HG02763 (cell line): ENCODE data around the gene ZNRF1.

Source experiments
- ATAC-seq: cut with Tn5 transposase; IDR thresholded peaks from one replicate; pipeline ENCODE4 v1.9.1; 2021; ENCODE audit warnings: mild to moderate bottlenecking, moderate library complexity; ENCODE audit not compliant: unreplicated experiment

ZNRF1 gene

DNA sequence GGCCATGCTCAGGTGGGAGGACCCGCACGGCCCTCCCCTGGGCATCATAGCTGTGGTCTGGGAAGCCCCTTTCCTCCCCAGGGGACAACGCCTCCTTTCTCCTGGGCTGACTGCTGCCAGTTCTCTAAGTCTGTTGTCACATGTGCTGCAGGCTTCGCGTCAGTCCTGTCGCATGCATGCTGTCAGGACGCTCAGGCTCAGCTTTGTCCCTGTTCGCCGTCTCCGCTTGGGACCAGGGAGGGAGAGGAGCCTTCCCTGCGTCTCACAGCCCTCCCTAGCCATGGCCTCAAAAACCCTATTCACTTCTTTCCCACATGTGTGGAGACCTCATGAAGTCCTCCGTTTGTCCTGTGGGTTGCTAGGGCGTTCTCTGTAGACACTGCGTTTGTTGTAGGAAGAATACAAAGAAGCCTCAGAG is 96.4 kb downstream of the ZNRF1 start:
- ATAC-seq, result no peak

DNA sequence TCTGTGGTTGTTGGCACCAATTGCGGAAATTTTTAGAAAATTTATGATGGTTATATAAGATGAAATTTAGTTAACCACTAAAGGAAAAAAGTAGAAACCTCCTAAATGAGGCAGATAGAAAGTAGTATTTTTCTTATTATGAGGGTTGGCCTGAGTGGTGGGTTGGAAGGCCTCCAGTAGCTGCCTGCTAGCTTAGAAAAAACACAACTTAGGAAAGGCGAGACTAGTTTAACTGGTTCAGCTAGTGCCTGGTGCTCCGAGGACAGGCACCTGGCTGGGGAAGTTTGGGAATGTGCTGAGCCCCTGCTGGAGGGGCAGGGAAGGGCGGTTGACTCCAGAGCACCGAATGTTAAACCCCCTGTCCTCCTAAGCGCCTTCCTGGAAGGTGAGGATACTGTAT is 97.8 kb downstream of the ZNRF1 start:
- ATAC-seq, result no peak

DNA sequence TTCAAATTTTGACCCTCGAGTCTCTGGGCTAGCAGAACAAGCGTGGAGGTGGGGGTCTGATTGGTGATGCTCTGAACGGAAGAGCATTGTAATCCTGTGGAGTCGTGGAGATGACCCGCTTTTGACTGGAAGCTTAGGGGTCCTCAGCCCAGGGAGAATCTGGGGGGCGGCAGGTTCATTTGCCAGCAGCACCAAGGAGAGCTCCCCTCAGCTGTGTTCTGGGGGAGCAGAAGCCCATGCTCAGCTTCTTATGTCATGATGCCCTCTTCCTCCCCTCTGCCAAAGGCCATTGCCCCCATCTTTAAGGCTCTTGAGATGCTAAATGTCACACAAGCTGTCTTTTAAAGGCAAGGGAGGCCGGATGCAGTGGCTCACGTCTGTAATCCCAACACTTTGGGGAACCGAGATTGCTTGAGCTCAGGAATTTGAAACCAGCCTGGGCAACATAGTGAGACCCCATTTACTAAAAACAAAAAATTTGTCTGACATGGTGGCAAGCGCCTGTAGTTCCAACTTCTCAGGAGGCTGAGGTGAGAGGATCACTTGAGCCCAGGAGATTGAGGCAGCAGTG is 98.5 kb downstream of the ZNRF1 start:
- ATAC-seq, result no peak

DNA sequence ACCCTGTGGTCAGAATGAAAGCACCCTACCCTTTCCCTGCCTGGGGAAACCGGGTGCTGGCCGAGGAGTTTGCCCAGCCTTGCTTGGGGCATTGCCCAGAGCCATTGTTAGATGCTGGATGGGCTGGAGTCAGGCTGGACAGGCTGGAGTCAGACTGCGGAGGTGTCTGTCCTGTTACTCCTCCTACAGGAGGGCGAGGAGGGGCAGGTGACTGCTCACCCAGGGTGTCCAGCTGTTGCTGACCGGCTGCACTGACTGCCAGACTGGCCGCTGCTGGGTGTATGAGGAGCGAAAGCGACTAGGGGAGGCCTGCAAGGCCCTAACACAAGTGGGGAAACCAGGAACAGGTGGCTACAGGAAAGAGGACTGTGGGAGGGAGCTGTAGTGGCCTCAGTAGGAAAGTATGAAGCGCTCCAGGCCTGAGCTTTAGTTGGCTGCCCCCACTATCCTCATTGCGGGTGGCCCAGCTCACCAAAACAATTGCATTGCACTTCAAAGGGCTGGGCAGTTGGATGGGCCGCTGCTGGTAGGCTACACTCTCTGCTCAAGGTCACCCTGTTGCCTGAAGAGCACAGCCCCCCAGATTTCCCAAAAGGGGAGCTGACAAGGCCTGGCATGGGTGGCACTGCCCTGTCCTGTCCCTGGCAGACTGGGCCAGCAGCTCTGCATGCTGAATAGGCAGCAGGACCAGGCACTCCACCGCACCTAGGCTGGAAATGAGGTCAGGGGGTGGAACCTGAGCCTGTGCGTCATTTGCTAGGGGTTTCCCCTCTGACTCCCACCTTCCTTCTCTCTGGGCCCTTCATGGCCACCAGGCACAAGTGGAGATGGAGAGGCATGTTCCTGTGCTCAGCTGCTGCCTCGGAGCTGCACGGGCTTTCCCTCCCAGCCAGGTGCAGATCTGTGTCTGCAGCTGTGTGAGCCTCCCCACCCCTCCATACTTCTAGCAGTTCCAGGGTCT is 99.4 kb downstream of the ZNRF1 start:
- ATAC-seq, result no peak

DNA sequence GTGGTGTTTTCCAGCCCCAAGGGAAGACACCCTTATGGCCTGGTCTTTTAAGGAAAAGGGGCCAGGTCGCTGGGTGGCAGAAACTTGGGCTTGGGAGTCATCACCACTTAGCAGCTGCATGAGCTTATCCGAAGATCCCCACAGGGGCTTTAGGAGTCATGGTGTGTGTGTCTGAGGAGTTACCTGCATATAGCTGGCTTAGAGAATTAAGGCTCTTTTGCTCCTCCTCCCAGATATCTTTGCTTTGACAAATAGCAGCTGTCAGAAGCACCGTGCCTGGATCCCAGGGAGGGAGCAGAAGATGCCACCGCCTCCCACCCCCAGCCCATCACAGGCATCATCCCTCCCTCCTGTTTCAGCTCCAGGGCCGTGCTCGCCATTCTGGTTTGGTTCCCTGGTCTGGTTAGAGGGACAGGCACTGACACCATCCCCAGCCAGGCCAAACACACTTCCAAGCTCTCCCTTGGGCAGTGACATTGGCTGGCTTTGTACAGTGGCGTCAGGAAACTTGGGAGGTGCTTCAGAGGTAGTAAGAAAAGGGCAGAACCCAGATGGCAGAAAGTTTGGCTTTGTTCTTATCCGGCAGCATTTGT is 100.3 kb downstream of the ZNRF1 start:
- ATAC-seq, result no peak

DNA sequence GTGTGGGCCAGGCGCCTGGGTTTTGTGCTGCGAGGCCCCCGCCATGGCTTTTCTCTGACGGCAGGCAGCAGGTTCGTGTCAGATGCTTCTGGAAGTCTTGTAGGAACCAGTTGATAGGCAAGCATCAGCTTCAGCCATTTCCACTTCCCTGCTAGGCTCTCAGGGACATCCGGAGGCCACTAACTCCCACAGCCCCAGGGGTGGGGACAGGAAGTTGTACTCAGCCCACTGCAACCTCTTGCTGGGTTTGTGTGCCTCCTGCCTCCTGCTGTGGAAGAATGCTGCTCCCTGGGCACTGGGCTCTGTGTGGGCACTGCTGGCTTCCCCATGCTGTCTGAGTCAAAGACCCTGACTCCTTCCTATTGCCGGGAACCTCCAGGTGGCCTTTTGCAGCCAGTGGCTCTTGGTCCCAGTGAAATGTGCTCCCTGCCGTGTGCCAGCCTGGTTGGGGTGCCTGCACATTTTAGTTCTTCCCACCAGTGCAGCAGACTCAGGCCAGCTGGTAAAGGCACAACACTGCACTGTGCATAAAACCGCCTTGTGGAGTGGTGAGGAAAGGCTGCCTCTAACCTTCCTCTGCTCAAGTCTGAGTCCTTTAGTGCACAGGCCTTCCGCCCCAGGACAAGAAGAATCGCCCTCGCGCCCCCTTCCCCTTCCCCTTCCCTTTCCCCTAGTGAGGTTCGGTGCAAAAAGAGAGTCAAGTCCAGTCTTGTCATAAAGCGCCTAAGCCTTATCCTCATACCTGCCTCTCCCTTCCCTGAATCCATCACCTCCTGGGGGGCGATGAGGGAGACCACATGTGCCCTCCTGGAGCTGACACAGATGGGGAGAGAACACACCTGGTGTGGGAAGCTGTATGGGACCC is 101.1 kb downstream of the ZNRF1 start:
- ATAC-seq, result no peak

DNA sequence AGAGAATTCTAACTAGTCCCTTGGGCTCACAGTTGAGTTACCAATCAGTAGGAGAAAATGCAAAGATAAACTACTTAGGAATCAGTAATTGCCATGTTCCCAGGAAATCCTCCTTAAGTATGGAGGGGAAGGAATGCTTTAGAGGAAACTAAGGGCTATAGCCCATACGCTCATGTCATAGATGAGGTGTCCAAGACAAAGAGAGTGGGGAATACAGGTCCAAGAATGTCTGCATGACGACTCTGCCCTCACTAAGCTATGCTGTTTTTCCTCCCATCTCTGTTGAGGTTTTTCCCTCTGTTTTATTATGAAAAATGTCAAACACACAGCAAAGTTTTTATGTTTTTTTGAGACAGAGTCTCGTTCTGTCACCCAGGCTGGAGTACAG is 101.8 kb downstream of the ZNRF1 start:
- no peak for ATAC-seq

DNA sequence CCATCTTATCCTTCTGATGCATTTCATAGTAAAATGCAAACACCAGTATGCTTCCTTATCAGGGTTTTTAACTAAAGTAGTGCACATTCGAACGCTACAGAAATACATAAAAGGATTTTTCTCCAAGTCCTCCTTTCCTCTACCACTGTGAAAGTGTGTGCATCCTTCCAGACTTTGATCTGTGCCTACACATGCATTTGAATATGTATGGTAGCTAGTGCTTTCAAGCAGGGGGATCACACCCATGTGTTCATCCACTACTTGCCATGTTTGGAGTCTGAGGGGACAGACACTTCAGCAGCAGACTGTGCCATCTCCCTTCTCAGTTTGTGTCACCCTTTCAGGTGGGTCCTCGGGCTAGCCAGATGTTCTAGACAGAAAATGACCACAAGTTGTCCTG is 102.8 kb downstream of the ZNRF1 start:
- no peak for ATAC-seq

DNA sequence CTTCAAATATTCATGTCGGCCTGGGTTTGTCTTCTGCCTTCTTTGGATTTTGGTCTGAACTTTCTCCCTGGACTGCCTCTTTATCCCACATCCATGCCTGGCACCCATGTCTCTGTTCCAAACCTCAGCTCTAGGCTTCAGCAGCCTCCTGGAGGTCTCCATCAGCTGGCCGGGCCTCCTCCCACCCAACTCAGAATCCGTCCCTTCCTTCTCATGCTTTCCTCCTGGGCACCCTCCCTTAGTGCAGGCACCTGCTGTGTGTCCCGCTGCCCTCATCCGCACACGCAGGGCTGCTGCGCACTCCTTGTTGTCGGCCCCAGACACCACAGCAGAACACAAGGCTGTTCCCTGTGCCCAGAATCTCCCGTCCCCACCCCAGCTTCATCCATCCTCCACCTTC is 103.8 kb downstream of the ZNRF1 start:
- ATAC-seq, result no peak

DNA sequence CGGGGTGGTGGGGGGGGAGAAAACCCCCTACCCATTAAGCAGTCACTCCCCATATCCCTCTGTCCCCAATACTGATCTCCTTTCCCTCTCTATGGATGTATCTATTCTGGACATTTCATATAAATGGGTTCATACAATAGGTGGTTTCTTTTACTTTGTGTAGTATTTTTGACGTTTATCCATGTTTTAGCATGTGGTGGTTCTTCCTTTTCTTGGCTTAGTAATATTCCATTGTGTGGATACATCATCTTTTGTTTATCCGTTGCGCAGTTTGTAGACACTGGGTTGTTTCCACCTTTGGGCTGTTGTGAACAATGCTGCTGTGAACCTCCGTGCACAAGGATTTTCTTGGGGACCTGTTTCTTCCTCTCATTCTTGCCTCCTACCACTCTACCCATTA is 105.2 kb downstream of the ZNRF1 start:
- ATAC-seq, result no peak

DNA sequence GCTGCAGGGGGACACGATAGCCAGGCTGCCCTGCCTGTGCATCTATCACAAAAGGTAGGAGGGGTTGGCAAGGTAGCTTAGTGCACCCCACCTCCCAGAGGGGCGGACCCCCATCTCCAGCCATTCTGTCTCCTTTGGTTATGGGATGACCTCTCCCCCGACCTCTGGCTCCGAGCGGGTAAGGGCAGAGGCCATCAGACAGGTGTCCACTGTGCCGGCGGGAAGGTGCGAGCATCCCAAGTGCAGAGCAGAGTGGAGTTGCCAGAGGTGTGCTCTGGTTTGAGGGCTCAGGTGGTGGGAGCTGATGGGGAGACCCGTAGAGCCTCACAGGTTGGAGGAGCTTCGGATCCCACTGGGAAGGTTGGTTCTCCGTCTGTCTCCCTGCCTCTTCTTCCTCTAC is 106.0 kb downstream of the ZNRF1 start:
- no peak for ATAC-seq

DNA sequence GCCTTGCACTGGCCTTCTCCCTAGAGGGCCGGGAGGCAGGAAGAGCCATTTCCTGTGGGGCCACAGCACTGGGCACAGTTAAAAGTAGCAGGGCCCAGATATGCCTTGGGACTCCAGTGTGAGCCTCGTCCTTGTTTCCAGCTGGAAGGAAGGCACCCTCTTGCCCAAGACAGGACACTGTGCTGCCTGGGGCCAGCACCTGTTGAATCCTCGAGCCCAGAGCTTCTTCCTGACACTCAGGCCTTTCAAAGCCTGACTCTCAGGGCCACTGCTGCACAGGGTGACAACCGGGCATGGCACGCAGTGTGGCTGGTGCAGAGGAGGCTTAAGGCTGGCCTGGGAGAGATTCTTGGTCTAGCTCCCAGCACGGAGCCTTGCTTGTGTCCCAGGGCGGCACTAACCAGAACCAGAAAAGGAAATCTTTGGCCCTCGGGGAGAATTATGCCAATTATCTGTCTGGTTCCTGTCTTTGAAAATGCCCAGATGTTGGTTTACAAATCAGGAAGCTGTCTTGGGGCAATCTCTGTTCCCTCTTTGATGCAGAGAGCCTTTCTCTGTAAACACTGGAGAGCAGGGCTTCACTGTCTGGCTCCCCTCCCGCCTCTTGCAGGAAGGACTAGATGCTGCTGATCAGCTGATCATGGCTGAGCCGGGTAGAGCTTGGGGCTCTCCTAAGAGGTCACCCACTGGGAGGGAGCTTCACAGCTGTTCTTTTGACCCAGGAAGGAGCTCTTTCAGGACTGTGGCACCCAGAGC is 106.7 kb downstream of the ZNRF1 start:
- ATAC-seq, result no peak

DNA sequence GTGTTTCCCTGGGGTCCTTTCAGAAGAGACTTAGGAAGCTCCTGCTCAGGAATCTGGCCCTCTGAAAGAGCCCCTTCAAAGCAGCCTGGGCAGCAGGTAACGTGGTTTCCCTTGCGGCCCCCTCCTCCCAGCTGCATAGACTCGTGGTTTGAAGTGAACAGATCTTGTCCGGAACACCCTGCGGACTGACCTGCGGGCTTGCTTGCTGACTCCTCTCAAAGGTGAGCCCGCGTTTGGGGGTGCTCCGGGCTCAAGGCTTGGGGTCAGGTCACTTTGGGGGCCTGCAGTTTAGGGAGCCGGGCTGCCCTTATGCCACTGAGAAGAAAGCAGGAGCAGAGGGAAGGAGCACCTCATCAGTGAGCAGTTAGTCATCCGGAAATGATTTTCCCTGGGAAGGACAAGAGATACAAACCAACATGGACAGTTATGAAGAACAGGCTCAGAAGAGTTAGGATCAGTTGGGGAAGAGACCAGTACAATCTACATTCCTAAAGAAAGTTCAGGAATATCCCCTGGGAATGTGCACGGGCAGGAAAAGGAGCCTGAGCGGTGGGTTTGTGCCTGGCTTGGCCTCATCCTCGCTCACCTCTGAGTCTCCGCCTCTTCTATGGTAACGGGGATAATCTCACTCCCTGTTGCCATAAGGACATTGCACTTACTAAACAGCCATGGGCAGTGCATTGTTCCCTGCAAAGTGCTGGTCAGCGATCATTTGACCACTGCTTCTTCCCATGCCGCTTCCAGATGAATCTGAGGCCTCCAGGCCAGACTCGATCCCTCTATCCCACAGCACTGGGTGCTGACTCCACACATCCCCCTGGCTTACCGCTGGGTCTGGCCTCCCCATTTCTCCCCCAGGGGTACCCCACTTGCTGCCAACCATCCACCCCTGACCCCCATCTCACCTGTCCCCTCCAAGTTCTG is 107.8 kb downstream of the ZNRF1 start:
- ATAC-seq, result no peak

DNA sequence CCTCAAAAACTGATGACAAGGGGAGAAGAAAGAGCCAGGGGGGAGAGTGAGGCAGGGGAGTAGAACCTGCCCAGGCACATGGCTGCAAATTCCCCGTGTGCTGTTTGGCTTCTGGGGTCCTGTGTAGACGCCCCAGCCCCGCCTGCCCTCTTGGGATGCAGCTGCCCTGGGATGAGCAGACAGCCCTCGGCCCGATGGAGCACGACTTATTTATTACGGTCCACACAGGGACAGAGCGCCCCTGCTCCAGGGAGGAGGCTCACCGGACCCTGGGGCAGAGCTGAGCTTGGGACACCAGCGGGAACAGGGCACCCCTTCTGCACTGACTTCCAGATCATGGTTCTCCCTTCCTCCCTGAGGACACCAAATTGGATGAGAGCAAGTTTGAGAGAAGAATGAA is 108.7 kb downstream of the ZNRF1 start:
- no peak for ATAC-seq

DNA sequence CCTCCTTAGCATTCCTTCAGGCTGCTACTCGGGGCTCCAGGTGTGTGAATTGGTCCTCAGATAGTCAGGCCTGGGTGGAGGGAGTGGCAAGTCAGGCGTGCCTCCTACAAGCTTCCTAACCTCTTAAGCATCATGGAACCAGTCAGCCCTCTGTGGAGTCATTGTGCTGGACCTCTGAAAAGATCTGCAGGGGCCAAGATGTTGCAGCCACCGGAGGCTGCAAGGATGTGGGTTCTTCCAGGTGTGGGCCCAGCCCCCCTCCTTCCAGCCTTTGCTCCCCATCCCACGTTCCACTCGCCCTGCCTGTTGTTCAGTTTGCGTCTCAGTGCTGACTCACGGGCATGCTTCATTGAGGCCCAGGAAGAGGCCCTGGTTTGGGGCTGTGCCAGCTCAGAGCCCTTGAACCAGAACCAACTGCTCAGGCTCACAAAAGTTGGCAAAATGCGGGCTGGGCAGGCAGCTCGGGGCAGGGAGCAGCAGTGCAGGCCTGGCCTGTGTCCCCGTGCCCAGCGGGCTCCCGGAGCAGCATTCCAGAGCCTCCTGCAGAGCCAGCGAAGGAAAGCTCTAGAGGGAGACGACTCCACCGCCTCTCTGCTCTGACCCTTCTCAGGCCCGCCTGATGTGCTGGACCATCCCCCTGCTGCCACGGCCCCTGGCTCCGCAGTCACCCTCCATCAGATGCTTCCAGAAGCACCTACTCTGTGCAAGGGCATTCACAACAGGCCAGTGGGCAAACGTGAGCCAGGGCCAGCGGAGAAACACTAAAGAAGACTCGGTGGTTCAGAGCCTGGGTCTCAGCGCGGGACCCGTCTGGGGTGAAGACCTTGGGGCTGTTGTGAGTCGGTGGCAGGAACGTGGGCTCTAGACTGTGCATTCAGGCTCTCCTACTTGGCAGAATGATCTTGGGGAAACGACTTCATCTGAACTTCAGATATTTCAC is 110.2 kb downstream of the ZNRF1 start:
- ATAC-seq, result peak; percentile 26

DNA sequence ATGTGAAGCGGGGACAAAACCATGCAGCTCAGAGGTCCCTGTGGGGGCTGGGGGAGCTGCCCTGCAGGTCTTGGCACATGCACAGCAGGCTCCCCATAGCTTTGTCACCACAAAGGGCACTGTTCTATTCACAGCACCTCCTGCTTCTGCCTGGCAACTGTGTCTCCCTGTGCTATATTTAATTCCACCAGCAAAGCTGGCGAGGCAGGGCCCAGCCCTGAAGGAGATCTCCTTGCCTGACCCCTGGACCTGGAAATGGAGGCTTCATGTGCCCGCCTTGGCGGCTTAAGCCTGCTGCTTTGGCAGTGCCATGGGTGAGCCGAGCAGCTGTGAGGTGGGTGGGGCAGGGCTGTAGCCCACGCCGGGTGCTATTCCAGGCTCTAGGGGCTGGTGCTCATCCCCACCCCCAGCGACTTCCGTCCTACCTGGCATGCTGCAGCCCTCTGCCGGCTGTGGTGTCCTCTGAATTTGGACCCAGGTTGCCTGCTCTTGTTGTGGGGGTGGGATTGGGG is 111.0 kb downstream of the ZNRF1 start:
- ATAC-seq, result no peak

DNA sequence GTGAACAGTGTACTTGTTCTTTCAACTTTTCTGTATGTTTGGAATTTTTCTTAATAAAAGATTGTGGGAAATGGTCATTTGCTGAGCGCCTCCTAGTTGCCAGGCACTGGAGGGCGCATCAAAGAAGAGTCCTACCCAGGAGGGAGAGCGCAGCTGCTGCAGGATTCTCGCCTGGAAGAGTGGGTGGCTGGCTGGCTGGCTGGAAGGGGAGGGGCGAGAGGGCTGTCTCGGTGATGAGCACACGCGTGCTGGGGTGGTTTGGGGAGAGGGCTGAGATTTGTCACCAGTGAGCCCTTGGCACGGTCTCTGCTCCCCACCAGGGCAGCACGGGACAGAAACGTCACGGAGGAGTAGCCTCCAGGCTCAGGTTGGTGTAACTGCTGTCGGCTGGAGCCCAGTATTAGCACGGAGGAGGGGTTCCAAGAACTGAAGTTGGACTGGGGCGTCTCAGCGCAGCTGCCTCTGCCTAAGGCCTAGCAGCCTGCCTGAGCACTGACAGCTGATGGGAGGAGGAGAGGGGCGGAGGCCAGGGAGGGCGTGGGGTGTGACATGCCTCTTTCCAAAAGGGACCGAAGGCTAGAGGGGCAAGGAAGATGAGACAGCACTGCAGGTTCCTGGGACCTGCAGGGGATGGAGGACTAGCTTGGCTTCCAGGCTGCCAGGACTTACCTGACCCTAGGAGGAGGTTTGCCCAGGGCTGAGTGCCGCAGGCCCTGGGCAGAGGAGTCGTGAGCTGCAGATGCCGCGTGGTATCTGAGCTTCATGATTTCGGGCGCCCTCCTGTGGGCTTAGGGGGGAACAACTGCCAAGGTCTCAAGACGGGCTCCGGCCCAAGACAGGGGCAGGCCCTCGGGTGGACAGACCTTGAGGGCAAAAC is 112.1 kb downstream of the ZNRF1 start:
- peak; percentile 70 for ATAC-seq
